Measurements from ENCODE around the gene GZMB.

DNA sequence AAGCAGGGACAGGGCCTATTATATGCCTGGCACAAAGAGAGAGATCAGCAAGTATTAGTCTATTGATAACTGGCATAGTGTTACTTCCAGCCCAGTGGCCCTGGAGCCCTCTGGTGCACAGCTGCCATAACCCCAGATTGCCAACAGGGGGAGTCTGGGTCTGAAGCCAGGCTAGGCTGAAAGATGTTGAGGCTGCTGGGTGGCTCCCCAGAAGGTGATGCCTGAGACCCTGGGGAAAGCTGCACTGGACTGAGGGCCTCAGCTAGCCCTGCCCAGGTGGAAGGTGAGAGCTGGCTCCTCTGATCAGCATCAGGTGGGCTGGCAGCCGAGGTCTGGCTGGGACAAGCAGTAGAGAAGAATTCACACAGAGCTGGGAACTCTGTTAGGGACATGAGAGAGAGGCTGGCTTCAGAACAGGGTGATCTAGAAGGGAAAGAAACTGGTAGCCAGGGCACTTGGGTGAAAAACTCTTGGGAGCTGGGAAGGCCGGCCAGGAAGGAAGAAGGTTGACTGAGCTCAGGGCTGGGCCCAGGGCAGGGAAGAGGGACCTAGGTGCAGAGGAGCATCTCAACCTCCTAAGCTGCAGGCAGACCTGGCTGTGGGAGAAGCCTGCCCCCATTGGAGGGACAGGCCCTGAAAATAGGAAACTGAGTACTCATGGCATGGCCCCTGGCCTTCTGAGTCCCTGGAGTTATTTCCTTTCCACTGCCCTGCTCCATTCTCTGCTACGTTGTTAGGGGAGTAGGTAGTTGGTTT lies 28.4 kb downstream of the GZMB start:
- peak; percentile 85 for TF ChIP-seq CTCF (IDR thresholded peaks at IDR 0.05; ENCODE audit: low read depth, low read length, poor library complexity, severe bottlenecking)
- no peak for TF ChIP-seq EZH2phosphoT487 (IDR thresholded peaks at IDR 0.05; ENCODE audit: borderline replicate concordance, low read length)
